HG03571 (cell line): ENCODE data around the gene SLAIN1.
A peak's percentile ranks its signal among the peaks of the same experiment; 100 is the strongest.

ENCODE experiments used
- ATAC-seq: cut with Tn5 transposase; IDR thresholded peaks from one replicate; pipeline ENCODE4 v1.9.1; 2021; ENCODE audit not compliant: unreplicated experiment

SLAIN1 gene

DNA sequence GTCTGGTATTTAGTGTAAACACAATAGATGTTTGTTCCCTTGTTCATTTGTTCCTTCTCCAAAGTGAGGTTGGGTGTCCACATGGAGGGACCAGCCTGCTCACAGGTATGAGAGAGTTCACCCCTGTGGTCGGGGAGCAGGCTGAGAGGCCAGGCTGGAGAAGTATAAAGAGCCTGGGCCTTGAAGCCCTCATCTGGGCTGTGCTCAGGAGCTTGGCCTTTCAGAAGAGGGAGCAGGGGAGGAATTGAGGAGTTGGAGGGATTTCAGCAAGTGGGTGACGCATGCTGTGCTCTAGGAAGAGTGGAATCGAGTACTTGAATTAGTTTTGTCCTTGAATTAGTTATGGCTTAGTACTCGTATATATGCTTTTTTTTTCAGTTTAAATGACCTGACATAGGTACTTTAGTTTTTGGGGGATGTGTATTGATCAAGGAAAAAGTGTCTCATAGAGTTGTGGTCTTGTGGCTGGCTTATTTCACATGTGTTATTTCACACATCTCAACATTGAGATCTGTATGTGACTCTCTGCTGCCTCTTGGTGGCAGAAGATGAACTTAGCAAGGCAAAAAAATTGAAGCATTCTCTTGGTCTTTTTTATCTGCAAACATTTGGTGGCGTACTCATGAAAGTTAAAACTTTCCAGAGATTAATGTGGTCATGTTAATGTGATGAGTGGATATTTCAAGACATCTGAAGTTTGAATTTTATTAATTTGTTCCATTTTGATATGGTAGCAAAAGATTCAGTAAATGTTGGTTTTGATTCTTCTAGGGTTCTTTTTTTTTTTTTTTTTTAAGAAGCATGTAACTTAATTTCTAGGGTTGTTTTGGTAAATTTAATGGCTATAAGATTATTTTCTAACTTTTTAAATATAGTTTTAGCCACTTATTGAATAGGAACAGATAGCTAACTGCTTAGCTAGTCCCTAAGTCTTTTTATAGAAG is 54.3 kb downstream of the SLAIN1 start:
- peak; percentile 78 for ATAC-seq

GRCh38 chr13:77752512-77753069 is 55.1 kb downstream of the SLAIN1 start:
- ATAC-seq = no peak

DNA sequence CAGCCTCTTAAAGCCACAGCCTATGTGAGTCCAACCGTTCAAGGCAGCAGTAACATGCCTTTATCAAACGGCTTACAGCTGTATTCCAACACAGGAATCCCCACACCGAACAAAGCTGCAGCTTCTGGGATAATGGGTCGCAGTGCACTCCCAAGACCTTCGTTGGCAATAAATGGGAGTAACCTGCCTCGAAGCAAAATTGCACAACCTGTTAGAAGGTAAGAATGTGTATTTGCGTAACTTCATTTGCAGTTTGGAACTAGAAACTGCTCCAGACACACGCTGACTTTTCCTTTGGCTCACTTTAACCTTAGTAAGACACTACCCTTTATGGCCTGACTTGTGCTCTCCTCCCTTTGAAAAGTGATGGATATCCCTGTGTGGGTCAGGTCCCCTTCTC is 63.4 kb downstream of the SLAIN1 start:
- ATAC-seq = no peak

DNA sequence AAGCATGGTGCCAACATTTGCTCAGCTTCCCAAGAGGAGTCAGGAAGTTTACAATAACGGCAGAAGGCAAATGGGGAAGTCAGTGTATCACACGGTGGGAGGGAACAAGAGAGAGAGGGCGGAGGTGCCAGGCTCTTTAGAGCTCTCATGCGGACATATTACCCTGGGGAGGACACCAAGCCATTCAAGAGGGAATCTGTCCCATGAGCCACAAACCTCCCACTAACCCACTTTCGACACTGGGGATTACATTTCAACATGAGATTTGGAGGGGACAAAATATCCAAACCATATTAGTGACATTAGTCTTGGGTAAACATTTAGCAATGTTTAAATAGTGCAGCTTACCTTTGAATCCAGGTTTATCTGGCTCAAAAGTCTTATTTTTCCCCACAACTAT is 69.9 kb downstream of the SLAIN1 start:
- no peak for ATAC-seq

- no peak for ATAC-seq
These were observed 76.7 kb downstream of the SLAIN1 start for GRCh38 chr13:77774181-77774580.

DNA sequence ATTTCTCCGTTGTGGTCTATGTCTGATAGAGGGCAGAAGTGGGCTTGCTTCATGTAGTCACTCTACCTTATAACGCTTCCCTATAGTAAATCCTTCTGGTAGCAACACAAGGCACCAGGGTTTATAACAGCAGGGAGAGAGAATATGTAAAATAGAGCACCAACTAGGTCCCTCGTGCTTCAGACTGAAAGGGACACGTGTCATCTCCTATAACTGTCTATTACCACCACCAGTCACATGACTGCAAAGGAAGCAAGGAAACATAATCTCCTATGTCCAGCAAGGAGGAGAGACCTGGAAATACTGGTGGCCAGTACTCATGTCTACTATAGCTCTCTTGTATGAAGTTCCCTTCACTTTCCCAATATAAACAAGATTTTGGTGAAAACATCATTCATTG is 79.2 kb downstream of the SLAIN1 start:
- no peak for ATAC-seq

- ATAC-seq = peak; percentile 65
These were observed 82.2 kb downstream of the SLAIN1 start for GRCh38 chr13:77779552-77780272.

DNA sequence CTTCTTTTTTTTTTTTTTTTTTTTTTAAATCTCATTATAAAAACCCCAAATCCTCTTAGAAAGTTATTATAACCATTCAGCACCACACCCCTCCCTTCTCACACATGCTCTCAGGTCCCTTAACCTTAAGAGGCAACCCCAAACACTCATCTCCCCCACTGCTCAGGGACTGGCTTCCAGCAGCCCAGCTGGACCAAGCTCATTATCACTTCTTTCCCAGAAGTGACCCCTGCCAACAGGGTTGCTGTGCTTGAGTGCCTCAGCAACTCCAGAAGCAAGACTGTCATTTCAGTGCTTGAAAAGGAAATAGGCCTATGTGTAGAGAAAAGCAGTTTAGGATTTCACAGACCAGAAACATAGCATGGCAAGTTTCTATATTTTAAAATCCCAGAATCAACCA is 84.3 kb downstream of the SLAIN1 start:
- no peak for ATAC-seq

DNA sequence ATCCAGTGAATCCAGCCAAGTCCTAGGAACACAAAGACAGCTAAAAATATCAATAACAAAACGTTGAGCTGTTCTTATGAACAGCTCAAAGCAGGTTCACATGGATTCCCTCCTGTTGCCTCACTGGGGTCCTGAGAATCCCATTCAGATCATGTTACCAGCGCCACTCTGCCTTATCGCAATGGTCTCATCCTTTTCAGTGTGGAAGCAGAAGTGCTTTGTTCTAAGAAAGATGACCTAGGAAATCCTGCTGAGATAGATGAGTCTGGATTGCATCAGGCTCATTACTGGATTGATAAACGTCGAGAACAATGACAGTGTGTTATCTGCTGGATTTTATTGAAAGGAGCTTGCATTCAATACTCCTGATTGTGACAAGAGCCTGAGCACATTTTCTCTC is 87.0 kb downstream of the SLAIN1 start:
- ATAC-seq = no peak

DNA sequence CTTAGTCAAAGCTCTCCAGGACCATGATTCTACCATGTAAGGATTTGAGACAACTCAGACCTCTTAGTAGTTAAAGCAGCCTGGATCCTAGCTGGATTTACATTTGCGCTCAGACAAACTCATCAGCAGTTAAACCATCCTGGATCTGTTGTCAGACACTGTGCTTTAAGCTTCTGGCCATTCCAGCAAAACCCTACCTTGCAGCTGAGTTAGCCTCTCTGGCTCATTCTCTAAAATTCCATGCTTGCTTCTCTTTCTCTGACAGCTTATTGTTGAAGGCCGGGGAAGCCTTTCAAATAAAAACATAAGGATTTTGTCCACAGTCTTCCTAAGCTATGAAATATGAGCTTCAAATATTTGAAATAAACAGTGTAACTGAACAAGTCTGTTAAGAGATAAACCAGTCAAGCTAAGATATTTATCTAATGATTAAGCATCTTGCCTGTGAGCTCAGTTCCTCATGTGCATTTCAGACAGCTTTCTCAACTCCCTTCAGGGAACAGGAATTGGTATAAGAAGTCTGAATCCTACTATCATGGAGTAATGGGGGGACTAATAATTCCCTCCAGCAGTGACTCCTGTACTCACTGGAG is 89.3 kb downstream of the SLAIN1 start:
- no peak for ATAC-seq

GRCh38 chr13:77789376-77789775 is 91.9 kb downstream of the SLAIN1 start:
- no peak for ATAC-seq

DNA sequence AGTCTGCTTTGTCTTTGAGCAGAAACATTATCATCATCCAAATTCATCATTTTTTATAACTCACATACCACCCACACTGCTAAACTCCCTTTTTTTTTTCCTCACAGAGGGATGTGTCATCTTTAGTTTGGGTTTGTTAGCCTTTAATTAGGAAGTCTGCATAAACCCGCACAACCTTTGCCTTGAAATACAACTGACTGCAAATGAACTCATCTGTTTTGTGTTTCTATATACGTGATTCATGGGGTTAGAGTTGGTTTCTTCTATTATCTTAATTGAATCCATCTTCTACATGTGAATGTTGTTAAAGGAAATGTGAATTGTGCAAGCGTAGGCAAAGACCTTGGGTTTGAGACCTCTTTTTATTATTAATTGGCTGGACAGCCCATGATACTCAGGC is 102.7 kb downstream of the SLAIN1 start:
- no peak for ATAC-seq

- no peak for ATAC-seq
These were observed 109.0 kb downstream of the SLAIN1 start for GRCh38 chr13:77806518-77806917.

DNA sequence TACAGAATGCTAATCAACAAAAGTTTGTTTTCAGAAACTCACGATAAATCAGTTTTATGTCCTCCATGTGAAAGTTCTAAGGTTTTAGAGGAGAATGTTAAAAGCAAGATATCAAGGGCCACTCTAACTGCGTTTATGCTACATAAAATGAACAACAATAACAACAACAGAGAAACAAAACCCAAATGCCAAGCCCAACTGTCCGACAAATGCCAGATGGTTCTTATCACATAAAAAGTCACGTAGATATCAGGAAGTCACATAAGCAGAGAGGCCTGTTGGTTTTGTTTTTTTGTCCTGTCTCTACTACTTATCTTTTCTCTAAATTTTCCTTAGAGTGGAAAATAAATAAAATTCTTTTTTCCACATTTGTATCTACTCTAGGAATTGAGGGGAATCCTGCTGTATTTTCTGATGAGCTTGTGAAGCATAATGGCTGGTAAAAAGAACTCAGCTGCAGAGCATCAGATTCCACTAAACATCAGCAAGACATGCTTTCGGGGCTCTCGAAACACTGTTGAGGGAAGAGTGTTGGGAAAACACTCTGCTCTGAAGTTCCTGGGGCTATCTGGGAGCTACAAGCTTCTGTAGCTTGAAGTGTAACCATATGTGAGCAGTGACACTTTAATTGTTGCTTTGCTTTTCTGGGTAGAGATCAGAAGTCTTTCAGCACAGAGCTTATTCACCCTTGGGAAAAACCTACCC is 110.1 kb downstream of the SLAIN1 start:
- no peak for ATAC-seq

DNA sequence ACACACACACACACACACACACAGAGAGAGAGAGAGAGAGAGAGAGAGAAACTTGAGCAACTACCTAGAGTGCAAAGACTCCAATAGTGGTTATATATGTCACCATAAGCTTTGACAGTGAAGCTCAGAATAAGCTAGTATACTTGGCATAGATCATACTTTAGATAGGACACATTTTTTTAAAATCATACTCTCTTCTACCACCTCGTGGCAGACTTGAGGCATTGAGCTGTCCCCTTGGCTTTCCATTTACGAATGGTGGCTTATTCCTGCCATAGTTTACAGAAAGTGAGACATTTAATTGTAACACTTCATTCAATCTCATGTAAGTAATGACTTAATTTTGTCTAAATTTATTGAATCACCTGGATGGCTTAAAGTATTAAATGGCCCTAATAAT is 112.9 kb downstream of the SLAIN1 start:
- peak; percentile 78 for ATAC-seq

DNA sequence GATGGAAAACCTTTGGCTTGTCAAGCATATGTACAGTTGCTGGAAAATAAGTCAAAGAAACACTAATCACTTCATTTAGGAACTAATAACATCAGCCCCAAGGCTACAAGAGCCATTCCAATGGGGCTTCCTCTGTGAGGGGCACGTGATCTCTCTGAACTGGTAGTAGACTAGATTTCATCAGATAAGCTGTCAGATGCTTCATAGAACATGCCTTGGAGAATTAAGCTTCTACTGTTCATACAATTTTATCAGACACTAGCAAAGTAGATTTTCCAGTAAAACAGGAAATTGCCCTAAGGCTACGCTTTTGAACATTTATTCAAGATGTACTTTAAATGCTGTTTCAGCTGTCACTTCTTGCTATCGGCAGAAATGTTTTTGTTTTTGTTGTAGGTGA is 113.4 kb downstream of the SLAIN1 start:
- ATAC-seq = no peak

DNA sequence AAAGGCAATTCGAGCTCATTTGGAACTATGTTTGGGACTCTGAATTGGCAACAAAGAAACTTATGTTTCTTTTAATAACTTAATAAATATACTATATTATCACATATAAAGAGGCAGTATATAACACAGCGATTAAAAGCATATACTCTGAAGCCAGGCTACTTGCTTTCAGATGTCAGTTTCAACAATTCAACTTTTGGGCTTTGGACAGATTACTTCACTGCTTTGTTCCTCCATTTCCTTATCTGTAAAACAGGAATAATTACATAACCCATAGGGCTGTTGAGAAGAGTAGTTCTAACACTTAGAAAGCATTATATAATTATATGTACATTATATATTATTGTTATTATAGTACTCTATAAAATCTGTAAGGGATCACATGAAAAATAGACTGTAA is 113.9 kb downstream of the SLAIN1 start:
- no peak for ATAC-seq

DNA sequence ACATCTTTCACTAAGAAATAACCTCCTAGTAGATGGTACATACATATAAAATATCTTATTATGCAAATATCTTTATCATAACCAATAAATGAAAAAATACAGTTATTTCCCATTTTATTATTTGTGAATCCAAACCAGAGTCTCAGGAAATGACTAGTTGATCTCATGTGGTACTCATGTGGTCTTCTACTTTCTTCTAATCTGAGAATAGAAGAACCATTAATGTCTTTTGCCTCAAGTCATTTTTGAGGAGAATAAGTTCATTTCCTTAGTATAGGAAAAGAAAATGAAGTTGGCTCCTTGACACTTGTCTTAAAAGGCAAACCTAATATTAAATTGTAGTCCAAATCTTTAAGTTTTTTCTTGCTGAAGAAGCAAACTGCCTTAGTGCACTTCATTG is 114.5 kb downstream of the SLAIN1 start:
- no peak for ATAC-seq
